ENCODE data around the gene DOCK9.

GRCh38 chr13:99015606-99016490 lies 38.0 kb upstream of the DOCK9 start:
- TF ChIP-seq CTCF (conservative IDR thresholded peaks at IDR 0.05 in 1 of 2, IDR thresholded peaks at IDR 0.05 in 1 of 2; ENCODE audit: extremely low read depth in 1 of 2, insufficient read depth in 1 of 2, low read depth in 1 of 2, low read length in 2 of 2), result no peak
- TF ChIP-seq EZH2 (IDR thresholded peaks at IDR 0.05; ENCODE audit: borderline replicate concordance, low read length), result no peak

All from mammary epithelial cell (primary cell).